Epithelial cell of prostate (primary cell): Measurements from ENCODE around the gene CEP85L.

Experiments used
- DNase-seq: peaks from one replicate; pipeline ENCODE4 v3.0.0-alpha.2; 2011; ENCODE audit warnings: low read depth, low spot score
- H3K27ac ChIP-seq: fragments of 450-650 bp; 2 replicates; pipeline ENCODE4 v1.5.1; 2017; ENCODE audit warnings: mild to moderate bottlenecking

Gene CEP85L

DNA sequence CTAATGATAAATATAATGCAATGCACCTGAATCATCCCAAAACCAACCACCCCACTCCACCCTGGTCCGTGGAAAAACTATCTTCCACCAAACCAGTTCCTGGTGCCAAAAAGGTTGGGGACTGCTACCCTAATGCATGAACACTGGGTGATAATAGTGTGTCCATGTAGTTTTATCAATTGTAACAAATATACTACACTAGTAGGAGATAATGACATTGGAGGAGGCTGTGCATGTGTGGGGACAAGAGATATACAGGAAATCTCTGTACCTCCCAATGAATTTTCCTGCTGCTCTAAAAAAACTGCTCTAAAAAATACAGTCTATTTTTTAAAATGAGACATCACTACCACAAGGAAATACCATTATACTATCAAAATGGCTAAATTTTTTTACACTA lies 20.5 kb downstream of the CEP85L start:
- no peak overlapping the region for H3K27ac ChIP-seq
- DNase-seq = no peak

DNA sequence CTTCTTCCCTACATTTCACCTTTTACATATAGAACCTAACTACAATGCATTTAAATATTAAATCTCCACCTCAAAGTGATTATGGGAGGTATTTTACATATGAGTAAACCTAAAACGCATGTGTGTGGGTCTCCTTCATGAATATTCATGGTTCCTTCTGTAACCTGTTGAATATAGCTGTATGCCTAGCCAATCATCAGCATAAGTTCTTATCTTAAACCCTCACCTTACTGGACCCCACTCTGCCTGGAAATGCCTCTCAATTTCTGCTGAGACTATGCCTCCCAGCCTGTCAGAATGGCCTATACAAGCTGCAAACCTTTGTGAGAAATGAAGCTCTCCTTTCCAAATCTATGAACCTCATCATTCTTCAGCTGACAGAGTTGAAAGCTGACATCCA lies 21.3 kb downstream of the CEP85L start:
- no peak for DNase-seq
- H3K27ac ChIP-seq = no peak overlapping the region

GRCh38 chr6:118627724-118628123 lies 23.7 kb downstream of the CEP85L start:
- DNase-seq = no peak

GRCh38 chr6:118625833-118626232 lies 25.6 kb downstream of the CEP85L start:
- no peak for DNase-seq
- no peak overlapping the region for H3K27ac ChIP-seq

More at GRCh38 chr6:118627724-118628123, 23.7 kb downstream of the CEP85L start:
- H3K27ac ChIP-seq = no peak overlapping the region

DNA sequence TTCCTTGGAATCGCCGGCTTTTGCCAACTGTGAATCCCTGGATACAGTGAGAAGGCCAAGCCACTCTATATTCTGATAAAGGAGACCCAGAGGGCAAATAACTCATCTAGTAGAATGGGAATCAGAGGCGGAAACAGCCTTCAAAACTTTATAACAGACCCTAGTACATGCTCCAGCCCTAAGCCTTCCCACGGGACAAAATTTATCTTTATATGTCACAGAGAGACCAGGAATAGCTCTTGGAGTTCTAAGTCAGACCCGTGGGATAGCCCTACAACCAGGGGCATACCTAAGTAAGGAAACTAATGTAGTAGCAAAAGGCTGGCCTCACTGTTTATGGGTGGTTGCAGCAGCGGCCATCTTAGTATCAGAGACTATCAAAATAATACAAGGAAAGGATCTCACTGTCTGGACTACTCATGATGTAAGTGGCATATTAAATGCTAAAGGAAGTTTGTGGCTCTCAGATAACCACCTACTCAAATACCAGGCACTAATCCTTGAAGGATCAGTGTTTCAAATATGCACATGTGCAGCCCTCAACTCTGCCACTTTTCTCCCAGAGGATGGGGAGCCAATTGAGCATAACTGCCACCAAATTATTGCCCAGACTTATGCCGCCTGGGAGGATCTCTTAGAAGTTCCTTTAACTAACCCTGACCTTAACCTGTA lies 29.5 kb downstream of the CEP85L start:
- no peak for DNase-seq
- H3K27ac ChIP-seq = no peak overlapping the region

DNA sequence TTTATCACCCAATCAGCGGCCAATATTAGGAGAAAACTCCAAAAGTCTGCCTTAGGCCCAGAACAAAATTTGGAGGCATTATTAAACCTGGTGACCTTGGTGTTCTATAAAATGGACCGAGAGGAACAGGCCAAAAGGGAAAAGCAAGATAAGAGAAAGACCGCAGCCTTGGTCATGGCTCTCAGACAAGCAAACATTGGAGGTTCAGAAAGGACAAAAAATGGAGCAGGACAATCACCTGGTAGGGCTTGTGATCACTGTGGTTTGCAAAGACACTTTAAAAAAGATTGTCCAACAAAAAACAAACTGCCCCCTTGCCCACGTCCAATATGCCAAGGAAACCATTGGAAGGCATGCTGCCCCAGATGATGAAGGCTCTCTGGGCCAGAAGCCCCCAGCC lies 31.2 kb downstream of the CEP85L start:
- H3K27ac ChIP-seq = no peak overlapping the region
- DNase-seq = no peak

DNA sequence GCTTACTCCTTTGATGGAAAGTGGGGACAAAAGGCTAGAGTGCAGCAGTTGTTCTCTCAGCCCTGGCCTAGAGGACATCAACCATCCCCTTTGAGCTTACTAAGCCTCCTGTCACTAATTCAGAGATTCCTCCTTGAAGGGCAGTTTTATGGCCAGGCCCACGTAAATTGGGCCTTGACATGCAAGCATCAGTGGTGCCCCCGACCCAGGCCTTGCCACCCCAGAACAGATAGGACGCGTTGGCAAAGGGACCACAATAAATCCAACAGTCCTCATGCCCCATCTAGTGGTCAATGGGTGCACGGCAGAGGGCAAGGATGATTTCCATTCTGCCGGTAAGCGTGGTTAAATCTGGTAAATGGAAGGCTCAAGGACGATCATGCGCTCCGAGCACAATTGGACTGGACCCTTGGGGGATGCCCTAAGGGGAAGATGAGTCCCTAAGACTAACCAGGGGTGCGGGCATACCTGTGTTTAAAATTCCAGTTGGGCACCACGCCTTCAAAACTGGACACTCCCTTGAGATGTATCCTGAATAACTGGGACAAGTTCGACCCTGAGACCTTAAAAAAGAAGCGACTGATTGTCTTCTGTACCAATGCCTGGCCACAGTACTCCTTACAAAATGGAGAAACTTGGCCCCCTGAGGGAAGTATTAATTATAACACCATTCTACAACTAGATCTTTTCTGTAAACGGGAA lies 32.6 kb downstream of the CEP85L start:
- H3K27ac ChIP-seq = no peak overlapping the region
- DNase-seq = no peak

DNA sequence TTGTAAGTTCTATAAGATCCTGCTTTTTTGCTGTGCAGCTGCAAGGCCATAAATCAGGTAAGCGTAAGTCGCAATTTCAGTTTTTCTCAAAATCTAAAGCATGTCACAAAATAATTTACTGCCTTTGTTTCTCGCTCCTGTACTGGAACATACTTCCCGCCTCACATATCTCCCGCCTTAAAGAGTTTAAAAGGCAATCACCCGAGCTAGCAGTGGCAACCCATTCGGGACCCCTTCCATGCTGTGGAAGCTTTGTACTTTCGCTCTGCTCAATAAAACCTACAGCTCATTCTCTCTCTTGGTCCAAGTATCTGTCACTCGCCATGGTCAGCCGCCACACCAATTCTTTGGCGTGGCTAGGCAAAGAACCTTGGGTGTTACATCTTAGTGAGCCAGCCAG lies 34.0 kb downstream of the CEP85L start:
- H3K27ac ChIP-seq = no peak overlapping the region
- DNase-seq = no peak

DNA sequence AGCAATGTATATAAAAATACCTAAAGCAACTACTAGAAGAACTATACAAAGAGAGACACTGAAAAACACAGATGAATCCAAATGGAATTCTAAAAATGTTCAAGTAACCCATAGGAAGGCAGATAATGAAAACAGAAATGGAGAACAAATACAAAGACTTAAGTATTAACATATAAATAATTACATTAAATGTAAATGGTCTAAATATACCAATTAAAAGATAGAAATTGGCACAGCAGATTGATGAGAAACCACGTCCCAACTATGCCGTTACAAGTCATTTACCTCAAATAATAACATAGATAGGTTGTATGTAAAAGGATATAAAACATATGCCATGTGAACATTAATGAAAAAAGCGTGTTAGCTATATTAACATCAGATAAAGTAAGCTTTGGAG lies 40.1 kb downstream of the CEP85L start:
- DNase-seq = no peak
- H3K27ac ChIP-seq = no peak overlapping the region

- no peak for DNase-seq
- no peak overlapping the region for H3K27ac ChIP-seq
These were observed 44.5 kb downstream of the CEP85L start for GRCh38 chr6:118606858-118607257.

DNA sequence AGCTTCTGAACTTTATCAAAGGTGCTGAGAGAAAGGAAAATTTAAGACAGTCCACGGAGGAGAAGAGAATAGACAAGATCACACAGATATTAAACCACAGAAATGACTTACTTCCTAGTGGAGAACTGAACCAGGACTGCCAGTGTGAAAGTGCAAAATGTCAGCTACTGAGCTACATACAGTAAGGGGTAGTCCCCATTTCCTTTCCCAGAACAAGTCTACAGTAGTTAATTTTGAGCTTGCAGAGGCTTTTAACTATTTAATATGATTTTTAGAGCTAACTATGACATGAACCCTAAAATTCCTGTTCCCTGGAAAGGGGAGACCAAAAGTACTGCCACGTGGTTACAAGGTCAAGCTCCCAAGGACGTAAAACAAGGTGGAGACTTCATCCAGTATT lies 45.1 kb downstream of the CEP85L start:
- no peak overlapping the region for H3K27ac ChIP-seq
- DNase-seq = no peak

DNA sequence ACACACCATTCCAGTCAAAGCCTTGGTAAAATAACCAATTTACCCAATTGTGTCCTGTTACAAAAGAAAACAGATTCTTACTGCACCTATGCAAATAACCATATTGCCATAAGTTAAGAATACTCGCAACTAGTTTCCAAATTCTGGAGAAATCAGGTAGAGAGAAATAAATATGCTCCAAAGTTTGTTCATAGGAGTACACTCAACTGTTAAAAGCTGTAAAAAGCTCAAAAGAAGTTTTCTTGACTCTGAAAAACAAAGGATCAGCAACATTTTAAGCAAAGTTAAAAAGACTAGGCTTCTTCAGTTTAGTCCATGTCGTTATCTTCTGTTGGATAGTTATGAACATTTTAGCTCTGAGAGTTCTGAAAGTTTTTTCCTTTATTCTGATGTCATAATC lies 48.0 kb downstream of the CEP85L start:
- no peak for DNase-seq
- H3K27ac ChIP-seq = no peak overlapping the region

DNA sequence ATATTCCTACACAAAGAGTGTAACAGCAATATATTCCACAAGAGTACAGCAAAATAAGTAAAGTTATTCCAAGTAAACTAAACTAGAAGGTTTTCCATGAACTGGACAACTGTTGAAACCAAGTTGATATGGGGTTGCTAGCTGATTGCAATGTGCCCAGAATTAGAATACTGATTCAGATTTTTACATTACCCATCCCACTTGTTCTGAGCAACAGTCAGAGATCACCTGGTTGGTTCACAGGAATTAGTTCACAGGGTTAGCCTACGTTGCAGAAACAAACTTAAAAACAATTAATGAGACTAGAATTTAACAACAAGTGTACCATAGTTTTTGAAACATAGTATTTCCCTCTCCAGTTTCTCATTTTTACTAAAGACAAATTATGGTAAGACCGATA lies 49.1 kb downstream of the CEP85L start:
- no peak for DNase-seq

DNA sequence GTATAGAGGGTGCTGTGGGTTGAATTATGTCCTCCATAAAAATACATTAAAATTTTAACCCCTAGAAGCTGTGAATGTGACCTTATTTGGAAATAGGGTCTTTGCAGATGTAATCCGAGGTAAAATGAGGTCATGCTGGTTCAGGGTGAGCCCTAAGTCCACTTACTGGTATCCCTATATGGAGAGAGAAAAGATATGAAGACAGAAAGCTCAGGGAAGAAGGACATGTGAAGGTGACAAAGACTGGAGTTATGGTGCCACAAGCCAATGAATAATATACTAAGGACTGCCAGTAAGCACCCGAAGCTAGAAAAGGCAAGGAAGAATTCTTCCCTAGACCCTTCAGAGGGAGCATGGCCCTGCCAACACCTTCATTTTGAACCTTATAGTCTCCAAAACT lies 53.1 kb downstream of the CEP85L start:
- no peak for DNase-seq
- no peak overlapping the region for H3K27ac ChIP-seq

More for the DNA sequence above, 49.1 kb downstream of the CEP85L start:
- no peak overlapping the region for H3K27ac ChIP-seq

GRCh38 chr6:118597636-118598035 lies 53.8 kb downstream of the CEP85L start:
- H3K27ac ChIP-seq = no peak overlapping the region
- no peak for DNase-seq

DNA sequence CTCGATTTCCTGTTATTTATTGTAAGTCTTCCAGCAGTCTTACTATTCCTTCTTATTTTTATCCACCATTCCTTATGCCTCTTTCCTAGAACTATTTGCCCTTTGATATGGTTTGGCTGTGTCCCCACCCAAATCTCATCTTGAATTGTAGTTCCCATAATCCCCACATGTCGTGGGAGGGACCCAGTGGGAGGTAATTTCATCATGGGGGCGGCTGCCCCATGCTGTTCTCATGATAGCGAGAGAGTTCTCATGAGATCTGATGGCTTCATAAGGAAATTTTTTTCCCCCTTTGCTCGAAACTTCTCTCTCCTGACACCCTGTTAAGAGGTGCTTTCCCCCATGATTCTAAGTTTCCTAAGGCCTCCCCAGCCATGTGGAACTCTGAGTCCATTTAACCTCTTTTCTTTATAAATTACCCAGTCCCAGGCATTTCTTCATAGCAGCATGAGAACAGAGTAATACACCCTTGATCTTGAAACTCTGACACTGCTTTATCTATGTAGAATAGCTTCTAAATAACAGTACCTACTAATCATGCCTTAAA lies 54.5 kb downstream of the CEP85L start:
- DNase-seq = no peak
- H3K27ac ChIP-seq = no peak overlapping the region

GRCh38 chr6:118594877-118595276 lies 56.5 kb downstream of the CEP85L start:
- no peak overlapping the region for H3K27ac ChIP-seq
- no peak for DNase-seq

DNA sequence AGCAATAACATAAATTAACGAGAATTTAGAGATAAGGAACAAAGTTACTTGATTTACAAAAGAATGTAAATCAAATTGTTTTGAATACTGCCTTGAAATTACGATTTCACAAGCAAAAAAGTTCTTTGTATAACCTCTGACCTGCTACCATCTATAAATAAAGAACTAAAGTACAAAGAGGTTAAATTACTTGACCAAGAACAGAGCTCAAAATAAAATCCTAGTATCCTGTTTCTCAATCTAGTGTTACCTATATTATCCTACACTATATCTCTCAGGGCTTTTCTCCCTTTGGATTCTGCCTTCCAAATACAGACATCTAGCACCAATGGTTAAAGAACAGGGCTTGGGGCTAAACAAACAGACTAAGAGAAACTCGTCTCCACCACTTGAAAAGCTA lies 59.5 kb downstream of the CEP85L start:
- DNase-seq = no peak
- no peak overlapping the region for H3K27ac ChIP-seq

DNA sequence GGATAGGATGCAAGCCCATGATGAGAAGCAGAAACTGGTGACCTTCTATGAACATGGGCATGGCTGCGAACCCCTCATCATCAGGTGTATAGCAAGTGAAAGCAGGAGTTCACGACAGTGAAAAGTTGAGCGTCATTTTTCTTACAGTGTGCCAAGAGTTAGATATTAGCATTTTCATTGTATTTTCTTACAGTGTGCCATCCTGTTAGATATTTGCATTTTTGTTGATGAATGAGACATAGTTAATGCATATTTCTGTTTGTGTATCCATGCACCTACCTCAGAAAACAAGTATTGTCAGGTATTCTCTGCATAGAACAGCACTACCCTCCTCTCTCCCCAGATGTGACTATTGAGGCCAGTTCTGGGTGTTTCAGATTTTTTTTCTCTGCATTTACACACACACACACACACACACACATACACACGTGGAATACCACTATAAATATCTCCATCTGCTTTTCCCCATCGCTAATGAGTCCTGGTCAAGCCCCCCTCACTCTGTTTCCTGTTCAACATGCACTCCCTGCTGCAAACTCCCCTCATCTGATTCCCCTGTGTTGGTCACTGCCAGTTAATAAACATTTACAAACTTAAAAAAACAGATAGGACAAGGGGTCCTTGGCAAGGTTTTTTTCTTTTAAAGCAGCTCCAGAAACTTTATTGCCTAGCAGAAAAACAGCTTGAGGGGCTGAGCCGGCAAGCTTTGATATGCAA lies 61.6 kb downstream of the CEP85L start:
- H3K27ac ChIP-seq = no peak overlapping the region
- DNase-seq = no peak

DNA sequence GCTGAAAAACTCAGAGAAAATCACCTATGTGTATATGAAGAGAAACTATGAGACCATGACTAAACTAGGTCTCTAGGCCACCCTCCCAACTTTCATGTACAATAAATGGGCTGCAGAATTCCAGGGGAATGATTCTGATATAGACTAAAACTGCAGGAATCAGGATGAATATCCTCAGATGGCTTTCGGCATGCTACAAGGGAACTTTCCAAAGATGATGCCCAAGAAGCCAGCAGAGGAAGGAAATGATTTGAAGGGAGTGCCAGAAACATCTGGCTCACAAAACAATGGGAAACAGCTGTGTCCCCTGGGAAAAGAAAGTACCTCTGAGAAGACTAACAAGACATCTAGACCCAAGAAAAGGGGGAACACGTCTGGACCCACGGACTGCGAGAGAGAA lies 62.2 kb downstream of the CEP85L start:
- H3K27ac ChIP-seq = no peak overlapping the region
- no peak for DNase-seq

DNA sequence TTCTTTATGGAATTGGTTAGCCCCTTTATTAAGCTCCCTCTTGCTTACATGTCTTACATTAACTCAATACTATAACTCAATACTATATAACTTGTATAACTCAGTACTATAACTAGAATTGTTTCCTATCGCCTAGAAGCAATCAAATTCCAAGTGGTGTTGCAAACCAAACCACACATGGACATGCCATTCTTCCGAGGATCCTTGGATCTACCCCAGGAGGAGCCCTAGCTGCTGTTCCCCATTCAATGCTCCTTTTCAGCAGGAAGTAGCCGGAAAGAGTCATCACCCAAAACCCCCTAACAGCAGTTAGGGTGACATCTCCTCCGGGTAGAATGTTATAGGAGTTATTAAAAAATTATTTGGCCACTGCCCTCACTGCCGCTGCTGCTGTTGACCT lies 62.8 kb downstream of the CEP85L start:
- DNase-seq = no peak
- H3K27ac ChIP-seq = no peak overlapping the region
